IMR-90 (cell line): ENCODE results near the gene BCL11A. TPM values are rescaled to one million over a fixed set of nuclear protein-coding genes. Genes with fewer than 3 reads are reported as not detected.

Experiments used
- ATAC-seq: fragments of 200-7000 bp; cut with Tn5 transposase; 2 replicates; pipeline ENCODE4 v1.9.1; 2020; ENCODE audit warnings: low read depth, mild to moderate bottlenecking, moderate library complexity
- BruUV-seq: library from RNA; stranded (reverse); fragments of 400-500 nt; replicated peaks from 2 replicates; lab custom pipeline; 2021; lab: Mats Ljungman, UMichigan
- CTCF ChIA-PET: fragments of 300-600 bp; formaldehyde crosslinking; extraction: SDS; loops from one replicate; lab custom pipeline; 2021; ENCODE audit warnings: antibody characterized with exemption; lab: Yijun Ruan, JAX
- POLR2A ChIA-PET: fragments of 300-600 bp; sonication (Branson Sonifier 250); formaldehyde crosslinking; loops from one replicate; lab custom pipeline; 2022; ENCODE audit warnings: antibody characterized with exemption; ENCODE audit not compliant: unreplicated experiment; lab: Charles Lee
- DNase-seq: peaks from one replicate; pipeline ENCODE4 v3.0.0; 2013
- H2AFZ ChIP-seq: replicated peaks from 2 replicates; pipeline ENCODE3; 2013; ENCODE audit warnings: low read length, mild to moderate bottlenecking; ENCODE audit not compliant: poor library complexity
- H2AK5ac ChIP-seq: 2 replicates; pipeline ENCODE4 v1.6.1; 2013; ENCODE audit warnings: low read depth, low read length, inconsistent platforms
- H2AK9ac ChIP-seq: replicated peaks from 2 replicates; pipeline ENCODE3; 2013; ENCODE audit warnings: mild to moderate bottlenecking, low read depth, low read length, moderate library complexity; ENCODE audit not compliant: poor library complexity
- H2BK120ac ChIP-seq: 2 replicates; pipeline ENCODE4 v1.6.1; 2013; ENCODE audit warnings: low read depth, low read length, inconsistent platforms
- H2BK15ac ChIP-seq: 3 replicates; pipeline ENCODE4 v1.6.1; 2013; ENCODE audit warnings: low read depth, low read length, inconsistent platforms
- H2BK20ac ChIP-seq: 2 replicates; pipeline ENCODE4 v1.6.1; 2013; ENCODE audit warnings: low read depth, mild to moderate bottlenecking, inconsistent platforms, low read length, moderate library complexity
- H2BK5ac ChIP-seq: 2 replicates; pipeline ENCODE4 v1.6.1; 2013; ENCODE audit warnings: mild to moderate bottlenecking, low read depth, low read length, inconsistent platforms; ENCODE audit not compliant: poor library complexity, severe bottlenecking
- H3K14ac ChIP-seq: replicated peaks from 2 replicates; pipeline ENCODE4 v1.6.1; 2013; ENCODE audit warnings: low read depth, low read length, inconsistent platforms
- H3K18ac ChIP-seq: 2 replicates; pipeline ENCODE4 v1.6.1; 2013; ENCODE audit warnings: low read depth, low read length, control low read depth
- H3K23ac ChIP-seq: 2 replicates; pipeline ENCODE4 v1.6.1; 2013; ENCODE audit warnings: low read depth, low read length, inconsistent platforms
- H3K27ac ChIP-seq: 2 replicates; pipeline ENCODE4 v1.5.1; 2013; ENCODE audit warnings: mild to moderate bottlenecking, control low read depth, low read length; ENCODE audit not compliant: insufficient read depth
- H3K27me3 ChIP-seq: 2 replicates; pipeline ENCODE4 v1.6.1; 2013; ENCODE audit warnings: low read length; ENCODE audit not compliant: control insufficient read depth, insufficient read depth
- H3K36me3 ChIP-seq: 2 replicates; pipeline ENCODE4 v1.6.1; 2013; ENCODE audit warnings: low read length, mixed read lengths; ENCODE audit not compliant: control insufficient read depth, insufficient read depth
- H3K4ac ChIP-seq: 2 replicates; pipeline ENCODE4 v1.6.1; 2013; ENCODE audit warnings: low read depth, low read length, inconsistent platforms
- H3K4me1 ChIP-seq: 2 replicates; pipeline ENCODE4 v1.6.1; 2013; ENCODE audit warnings: low read length, mixed read lengths; ENCODE audit not compliant: control insufficient read depth, insufficient read depth
- H3K4me2 ChIP-seq: 2 replicates; pipeline ENCODE4 v1.6.1; 2013; ENCODE audit warnings: low read depth, mild to moderate bottlenecking, control low read depth, low read length, moderate library complexity
- H3K4me3 ChIP-seq: 2 replicates; pipeline ENCODE4 v1.5.1; 2013; ENCODE audit warnings: low read depth, mild to moderate bottlenecking, control low read depth, low read length, moderate library complexity; ENCODE audit not compliant: insufficient read depth
- H3K56ac ChIP-seq: 2 replicates; pipeline ENCODE4 v1.6.1; 2013; ENCODE audit warnings: low read length, inconsistent platforms; ENCODE audit not compliant: insufficient read depth; ENCODE audit errors: extremely low read depth
- H3K79me1 ChIP-seq, 2 experiments: 2 replicates each; pipeline ENCODE4 v1.6.1; 2013; ENCODE audit warnings: low read length in 2 of 2, inconsistent platforms in 1 of 2, low read depth in 1 of 2
- H3K9ac ChIP-seq: 2 replicates; pipeline ENCODE4 v1.6.1; 2013; ENCODE audit warnings: low read depth, low read length, control low read depth
- H3K9me1 ChIP-seq: 2 replicates; pipeline ENCODE4 v1.6.1; 2013; ENCODE audit warnings: low read length, inconsistent platforms; ENCODE audit not compliant: insufficient read depth
- H3K9me3 ChIP-seq: 2 replicates; pipeline ENCODE4 v1.6.1; 2013; ENCODE audit warnings: low read length; ENCODE audit not compliant: control insufficient read depth, insufficient read depth
- H4K20me1 ChIP-seq: 2 replicates; pipeline ENCODE4 v1.6.1; 2013; ENCODE audit warnings: low read length, inconsistent platforms; ENCODE audit not compliant: insufficient read depth
- H4K5ac ChIP-seq: 2 replicates; pipeline ENCODE4 v1.6.1; 2013; ENCODE audit warnings: mild to moderate bottlenecking, low read depth, low read length, control low read depth
- H4K8ac ChIP-seq, 2 experiments: 2 replicates each; pipeline ENCODE4 v1.6.1; 2013; ENCODE audit warnings: low read depth in 2 of 2, low read length in 2 of 2, control low read depth in 1 of 2, inconsistent platforms in 1 of 2
- H4K91ac ChIP-seq: 2 replicates; pipeline ENCODE4 v1.6.1; 2013; ENCODE audit warnings: low read depth, low read length, inconsistent platforms; ENCODE audit not compliant: insufficient read depth
- BHLHE40 ChIP-seq: fragments of 150-350 bp; IDR thresholded peaks from 2 replicates; pipeline ENCODE4 v1.6.1; 2016; ENCODE audit warnings: mild to moderate bottlenecking, low read depth, low read length
- CEBPB ChIP-seq: IDR thresholded peaks from 2 replicates; pipeline ENCODE4 v1.6.1; 2012; ENCODE audit warnings: low read depth, low read length, improper control_type of control experiment
- CHD1 ChIP-seq: IDR thresholded peaks from 2 replicates; pipeline ENCODE4 v1.6.1; 2012; ENCODE audit warnings: low read depth, low read length, improper control_type of control experiment
- FOS ChIP-seq: fragments of 150-350 bp; IDR thresholded peaks from 2 replicates; pipeline ENCODE4 v1.6.1; 2016; ENCODE audit warnings: low read depth, low read length
- MAFK ChIP-seq: IDR thresholded peaks from 2 replicates; pipeline ENCODE4 v1.6.1; 2012; ENCODE audit warnings: low read depth, low read length, improper control_type of control experiment
- MAZ ChIP-seq: IDR thresholded peaks from 2 replicates; pipeline ENCODE4 v1.6.1; 2012; ENCODE audit warnings: low read depth, mild to moderate bottlenecking, low read length, improper control_type of control experiment, moderate library complexity, borderline replicate concordance
- MXI1 ChIP-seq: IDR thresholded peaks from 2 replicates; pipeline ENCODE4 v1.6.1; 2012; ENCODE audit warnings: low read depth, mild to moderate bottlenecking, low read length, moderate library complexity, borderline replicate concordance
- NFE2L2 ChIP-seq: fragments of 150-350 bp; IDR thresholded peaks from 2 replicates; pipeline ENCODE4 v1.6.1; 2016; ENCODE audit warnings: low read depth, mild to moderate bottlenecking, low read length
- POLR2A ChIP-seq: IDR thresholded peaks from 2 replicates; pipeline ENCODE4 v1.6.1; 2012; ENCODE audit warnings: mild to moderate bottlenecking, low read depth, low read length
- RAD21 ChIP-seq: IDR thresholded peaks from 2 replicates; pipeline ENCODE4 v1.6.1; 2012; ENCODE audit warnings: low read length, improper control_type of control experiment
- RCOR1 ChIP-seq: IDR thresholded peaks from 2 replicates; pipeline ENCODE4 v1.6.1; 2012; ENCODE audit warnings: mild to moderate bottlenecking, low read length, improper control_type of control experiment; ENCODE audit not compliant: insufficient replicate concordance
- RFX5 ChIP-seq: IDR thresholded peaks from 2 replicates; pipeline ENCODE4 v1.8.0; 2012; ENCODE audit warnings: low read depth, mild to moderate bottlenecking, low read length, moderate library complexity
- SMC3 ChIP-seq: fragments of 150-350 bp; IDR thresholded peaks from 2 replicates; pipeline ENCODE4 v1.6.1; 2016; ENCODE audit warnings: low read depth, mild to moderate bottlenecking, antibody characterized with exemption, low read length, moderate library complexity
- WGBS, 2 experiments: methylation state at CpG; one replicate each; pipeline versions ENCODE4 v1.1.5 to v1.1.7; 2013; ENCODE audit warnings: missing lambda C conversion rate in 2 of 2; ENCODE audit not compliant: insufficient read length in 1 of 2; ENCODE audit errors: extremely low coverage in 2 of 2; 5-methylcytosine and 5-hydroxymethylcytosine counted together
- dilution Hi-C: fragments of 300-500 bp; cut with HindIII; formaldehyde crosslinking; loops from one replicate; pipeline ENCODE4 v1.14.3; 2018; ENCODE audit warnings: low sequenced_read_pairs; ENCODE audit not compliant: unreplicated experiment
- in situ Hi-C: fragments of 300-500 bp; cut with MboI; formaldehyde crosslinking; loops from 3 replicates; pipeline ENCODE4 v1.14.3; 2019; ENCODE audit warnings: low sequenced_read_pairs, inconsistent platforms, mixed read lengths
- intact Hi-C: fragments of 100-400 bp; cut with micrococcal nuclease; formaldehyde crosslinking; loops from 2 replicates; pipeline ENCODE4 v1.10.0; 2022
- polyA plus RNA-seq, 3 experiments: library from polyadenylated mRNA; depleted of rRNA; stranded (reverse); fragments of >200 nt; gene quantifications; 2 replicates each; pipeline ENCODE4 v1.2.3, GENCODE V29; 2012; ENCODE audit warnings: low replicate concordance in 1 of 3
- total RNA-seq: library from RNA; depleted of rRNA; stranded (reverse); fragments of >200 nt; gene quantifications from 2 replicates; pipeline ENCODE4 v1.2.3, GENCODE V29; 2012
- TF ChIP-seq, protein P1 (sequence below): fragments of 150-350 bp; IDR thresholded peaks from 2 replicates; pipeline ENCODE4 v1.6.1; 2016; ENCODE audit warnings: low read depth, mild to moderate bottlenecking, low read length, moderate library complexity, borderline replicate concordance
- TF ChIP-seq, protein P2 (sequence below): fragments of 150-350 bp; IDR thresholded peaks from 2 replicates; pipeline ENCODE4 v1.6.1; 2017; ENCODE audit warnings: mild to moderate bottlenecking, antibody characterized with exemption, low read length, low read depth
- TF ChIP-seq, protein P3 (sequence below): conservative IDR thresholded peaks from 2 replicates; pipeline ENCODE4 v1.5.1; 2012; ENCODE audit warnings: mild to moderate bottlenecking, low read depth, low read length, improper control_type of control experiment

The BCL11A gene
- total and polyA plus RNA-seq, 2 of the 4 experiments (the other 2 are of a cell fraction), result 1.0 to 1.1 TPM

DNA sequence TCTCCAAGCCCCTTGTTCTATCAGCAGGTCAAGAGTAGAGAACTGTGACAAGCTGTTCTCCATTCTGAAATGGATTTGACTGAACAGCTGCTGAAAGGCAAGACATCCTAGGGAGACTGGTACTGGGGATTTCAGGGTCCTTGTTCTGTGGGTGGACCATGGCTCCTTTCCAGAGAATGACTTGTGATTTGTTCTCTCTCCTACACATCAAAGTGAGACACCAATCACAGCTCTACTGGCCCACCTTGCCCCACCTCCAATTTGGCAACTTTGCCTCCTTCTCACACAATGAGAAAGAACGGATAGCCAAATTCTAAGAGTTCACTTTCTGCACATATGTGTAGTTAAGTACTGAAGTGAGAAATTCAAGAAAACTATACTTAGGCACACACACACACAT, 67.4 kb downstream of the BCL11A start:
- no peak overlapping the region for H4K8ac ChIP-seq
- H4K5ac ChIP-seq, result no peak overlapping the region
- H3K4me2 ChIP-seq, result no peak overlapping the region
- H3K27ac ChIP-seq, result no peak overlapping the region
- H4K91ac ChIP-seq, result no peak overlapping the region; the same call in 1 of the 2 replicates
- no peak overlapping the region for H2BK15ac ChIP-seq
- TF ChIP-seq RFX5 (no peak), MAFK (no peak), POLR2A (no peak), MXI1 (no peak), BHLHE40 (no peak), RCOR1 (no peak), CEBPB (no peak), CHD1 (no peak), MAZ (no peak), FOS (no peak), RAD21 (no peak), SMC3 (no peak), NFE2L2 (no peak)
- TF ChIP-seq, protein P1, sequence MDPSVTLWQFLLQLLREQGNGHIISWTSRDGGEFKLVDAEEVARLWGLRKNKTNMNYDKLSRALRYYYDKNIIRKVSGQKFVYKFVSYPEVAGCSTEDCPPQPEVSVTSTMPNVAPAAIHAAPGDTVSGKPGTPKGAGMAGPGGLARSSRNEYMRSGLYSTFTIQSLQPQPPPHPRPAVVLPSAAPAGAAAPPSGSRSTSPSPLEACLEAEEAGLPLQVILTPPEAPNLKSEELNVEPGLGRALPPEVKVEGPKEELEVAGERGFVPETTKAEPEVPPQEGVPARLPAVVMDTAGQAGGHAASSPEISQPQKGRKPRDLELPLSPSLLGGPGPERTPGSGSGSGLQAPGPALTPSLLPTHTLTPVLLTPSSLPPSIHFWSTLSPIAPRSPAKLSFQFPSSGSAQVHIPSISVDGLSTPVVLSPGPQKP, result no peak
- TF ChIP-seq, protein P2, sequence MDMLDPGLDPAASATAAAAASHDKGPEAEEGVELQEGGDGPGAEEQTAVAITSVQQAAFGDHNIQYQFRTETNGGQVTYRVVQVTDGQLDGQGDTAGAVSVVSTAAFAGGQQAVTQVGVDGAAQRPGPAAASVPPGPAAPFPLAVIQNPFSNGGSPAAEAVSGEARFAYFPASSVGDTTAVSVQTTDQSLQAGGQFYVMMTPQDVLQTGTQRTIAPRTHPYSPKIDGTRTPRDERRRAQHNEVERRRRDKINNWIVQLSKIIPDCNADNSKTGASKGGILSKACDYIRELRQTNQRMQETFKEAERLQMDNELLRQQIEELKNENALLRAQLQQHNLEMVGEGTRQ, result no peak
- TF ChIP-seq, protein P3, sequence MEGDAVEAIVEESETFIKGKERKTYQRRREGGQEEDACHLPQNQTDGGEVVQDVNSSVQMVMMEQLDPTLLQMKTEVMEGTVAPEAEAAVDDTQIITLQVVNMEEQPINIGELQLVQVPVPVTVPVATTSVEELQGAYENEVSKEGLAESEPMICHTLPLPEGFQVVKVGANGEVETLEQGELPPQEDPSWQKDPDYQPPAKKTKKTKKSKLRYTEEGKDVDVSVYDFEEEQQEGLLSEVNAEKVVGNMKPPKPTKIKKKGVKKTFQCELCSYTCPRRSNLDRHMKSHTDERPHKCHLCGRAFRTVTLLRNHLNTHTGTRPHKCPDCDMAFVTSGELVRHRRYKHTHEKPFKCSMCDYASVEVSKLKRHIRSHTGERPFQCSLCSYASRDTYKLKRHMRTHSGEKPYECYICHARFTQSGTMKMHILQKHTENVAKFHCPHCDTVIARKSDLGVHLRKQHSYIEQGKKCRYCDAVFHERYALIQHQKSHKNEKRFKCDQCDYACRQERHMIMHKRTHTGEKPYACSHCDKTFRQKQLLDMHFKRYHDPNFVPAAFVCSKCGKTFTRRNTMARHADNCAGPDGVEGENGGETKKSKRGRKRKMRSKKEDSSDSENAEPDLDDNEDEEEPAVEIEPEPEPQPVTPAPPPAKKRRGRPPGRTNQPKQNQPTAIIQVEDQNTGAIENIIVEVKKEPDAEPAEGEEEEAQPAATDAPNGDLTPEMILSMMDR, result no peak
- ChIA-PET CTCF (interaction anchor here (0.8 kb wide), 1 partner anchor 9 kb away, joined by 3 read pairs; no protein-coding TSS in a partner anchor), POLR2A (no interaction called here)
- no peak overlapping the region for H3K14ac ChIP-seq
- H3K4me3 ChIP-seq, result no peak overlapping the region
- DNase-seq, result no peak
- H4K20me1 ChIP-seq, result no peaks in the 10 kb centered on the region
- no peak overlapping the region for H3K4ac ChIP-seq
- ATAC-seq, result no peak
- dilution Hi-C loops, result no loop called here
- H3K27me3 ChIP-seq, result no peaks in the 10 kb centered on the region
- H3K9me1 ChIP-seq, result peaks cover 6% of the 10 kb centered on the region; the same call in 1 of the 2 replicates
- H3K56ac ChIP-seq, result no peak overlapping the region
- H2AK9ac ChIP-seq, result no peak overlapping the region
- H2AFZ ChIP-seq, result no peak overlapping the region
- H3K9me3 ChIP-seq, result no peaks in the 10 kb centered on the region
- no peak overlapping the region for H2BK5ac ChIP-seq
- H2BK20ac ChIP-seq, result no peak overlapping the region
- H2AK5ac ChIP-seq, result no peak overlapping the region
- intact Hi-C loops, result no loop called here
- in situ Hi-C loops, result no loop called here
- no peak overlapping the region for H3K18ac ChIP-seq
- no TSS peak for BruUV-seq
- H3K23ac ChIP-seq, result no peak overlapping the region
- H3K4me1 ChIP-seq, result peaks cover 10% of the 10 kb centered on the region
- no peaks in the 10 kb centered on the region for H3K79me1 ChIP-seq
- WGBS, 2 experiments, result no CpG with 5 or more reads among the region's 1 CpG
- H3K9ac ChIP-seq, result no peak overlapping the region
- H2BK120ac ChIP-seq, result no peak overlapping the region
- H3K36me3 ChIP-seq, result no peaks in the 10 kb centered on the region
